ENCODE data around the gene CUBN. TPM values are rescaled to one million over a fixed set of nuclear protein-coding genes. Genes with fewer than 3 reads are reported as not detected.

Gene CUBN
- total RNA-seq, 1 experiment from 2014 or later: 0.80 TPM

DNA sequence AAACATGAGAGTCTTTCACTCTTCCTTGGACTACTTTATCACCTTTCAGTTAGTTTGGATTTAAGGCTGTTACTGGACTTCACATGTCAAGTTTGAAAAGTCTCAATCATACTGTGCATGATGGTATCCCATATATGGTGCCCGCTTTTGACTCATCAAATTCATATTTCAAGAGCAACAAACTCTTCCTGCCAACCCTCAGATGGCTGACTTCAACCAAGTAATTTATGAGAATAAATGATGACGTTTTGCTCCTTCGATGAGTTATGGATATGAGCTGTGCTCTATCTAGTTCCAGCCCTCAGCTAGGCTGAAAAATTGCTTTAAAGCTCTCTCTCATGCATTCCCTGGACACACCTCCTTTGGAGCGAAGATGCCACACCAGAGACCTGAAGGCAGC lies 202.1 kb downstream of the CUBN start:
- ATAC-seq (no peak), DNase-seq (no peak)
- Histone ChIP-seq H3K79me2 (ENCODE audit: low read length) (no peaks in the 10 kb centered on the region), H3K9ac (ENCODE audit: low read length) (no peak overlapping the region), H3K9me2 (replicated peaks; ENCODE audit: low read length) (no peaks in the 10 kb centered on the region), H3K4me2 (ENCODE audit: low read length) (no peak overlapping the region), H4K20me1 (ENCODE audit: low read length) (no peaks in the 10 kb centered on the region), H3F3A (ENCODE audit: low read length, unreplicated experiment) (no peaks in the 10 kb centered on the region), H3K4me1 (ENCODE audit: insufficient read depth, low read length) (no peaks in the 10 kb centered on the region), H3K27me3 (ENCODE audit: low read length) (no peaks in the 10 kb centered on the region), H3K4me3 (ENCODE audit: low read length) (no peak overlapping the region), H3K36me3 (ENCODE audit: low read depth, low read length) (no peaks in the 10 kb centered on the region), H3K27ac (ENCODE audit: low read length) (no peak overlapping the region), H2AFZ (ENCODE audit: low read length) (no peak overlapping the region), H3K9me3 (ENCODE audit: low read length) (no peaks in the 10 kb centered on the region)
- no peak for TF ChIP-seq EZH2phosphoT487 (IDR thresholded peaks at IDR 0.05; ENCODE audit: borderline replicate concordance, low read length)
- TF ChIP-seq EZH2 (IDR thresholded peaks at IDR 0.05; ENCODE audit: low read length, unreplicated experiment): no peak
- TF ChIP-seq, protein P1, sequence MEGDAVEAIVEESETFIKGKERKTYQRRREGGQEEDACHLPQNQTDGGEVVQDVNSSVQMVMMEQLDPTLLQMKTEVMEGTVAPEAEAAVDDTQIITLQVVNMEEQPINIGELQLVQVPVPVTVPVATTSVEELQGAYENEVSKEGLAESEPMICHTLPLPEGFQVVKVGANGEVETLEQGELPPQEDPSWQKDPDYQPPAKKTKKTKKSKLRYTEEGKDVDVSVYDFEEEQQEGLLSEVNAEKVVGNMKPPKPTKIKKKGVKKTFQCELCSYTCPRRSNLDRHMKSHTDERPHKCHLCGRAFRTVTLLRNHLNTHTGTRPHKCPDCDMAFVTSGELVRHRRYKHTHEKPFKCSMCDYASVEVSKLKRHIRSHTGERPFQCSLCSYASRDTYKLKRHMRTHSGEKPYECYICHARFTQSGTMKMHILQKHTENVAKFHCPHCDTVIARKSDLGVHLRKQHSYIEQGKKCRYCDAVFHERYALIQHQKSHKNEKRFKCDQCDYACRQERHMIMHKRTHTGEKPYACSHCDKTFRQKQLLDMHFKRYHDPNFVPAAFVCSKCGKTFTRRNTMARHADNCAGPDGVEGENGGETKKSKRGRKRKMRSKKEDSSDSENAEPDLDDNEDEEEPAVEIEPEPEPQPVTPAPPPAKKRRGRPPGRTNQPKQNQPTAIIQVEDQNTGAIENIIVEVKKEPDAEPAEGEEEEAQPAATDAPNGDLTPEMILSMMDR (conservative IDR thresholded peaks at IDR 0.05; ENCODE audit: low read depth, low read length): no peak
- intact Hi-C loops (cut with micrococcal nuclease): no loop called here
- ChIA-PET CTCF (no interaction called here), POLR2A (ENCODE audit: unreplicated experiment) (no interaction called here)
- no TSS peak for BruUV-seq (replicated peaks)

DNA sequence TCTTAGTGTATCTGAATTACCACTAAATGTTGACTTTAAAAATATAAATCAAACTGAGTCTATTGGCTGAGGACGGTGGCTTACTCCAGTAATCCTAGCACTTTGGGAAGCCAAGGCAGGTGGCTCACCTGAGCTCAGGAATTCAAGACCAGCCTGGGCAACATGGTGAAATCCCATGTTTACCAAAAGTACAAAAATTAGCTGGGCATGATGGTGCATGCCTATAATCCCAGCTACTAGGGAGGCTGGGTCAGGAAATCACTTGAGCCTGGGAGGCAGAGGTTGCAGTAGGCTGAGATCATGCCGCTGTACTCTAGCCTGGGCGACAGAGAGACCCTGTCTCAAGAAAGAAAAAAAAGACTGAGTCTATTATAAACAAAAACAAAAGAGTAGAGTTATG lies 205.9 kb downstream of the CUBN start:
- Histone ChIP-seq H3K79me2 (ENCODE audit: low read length) (no peaks in the 10 kb centered on the region), H4K20me1 (ENCODE audit: low read length) (no peaks in the 10 kb centered on the region), H3K27ac (ENCODE audit: low read length) (no peak overlapping the region), H3F3A (ENCODE audit: low read length, unreplicated experiment) (no peaks in the 10 kb centered on the region), H3K9me3 (ENCODE audit: low read length) (no peaks in the 10 kb centered on the region), H2AFZ (ENCODE audit: low read length) (no peak overlapping the region), H3K9ac (ENCODE audit: low read length) (no peak overlapping the region), H3K4me1 (ENCODE audit: insufficient read depth, low read length) (no peaks in the 10 kb centered on the region), H3K9me2 (replicated peaks; ENCODE audit: low read length) (no peaks in the 10 kb centered on the region), H3K27me3 (ENCODE audit: low read length) (no peaks in the 10 kb centered on the region), H3K4me2 (ENCODE audit: low read length) (no peak overlapping the region), H3K36me3 (ENCODE audit: low read depth, low read length) (no peaks in the 10 kb centered on the region), H3K4me3 (ENCODE audit: low read length) (no peak overlapping the region)
- no peak for DNase-seq
- intact Hi-C loops (cut with micrococcal nuclease): no loop called here
- ChIA-PET CTCF (no interaction called here), POLR2A (ENCODE audit: unreplicated experiment) (no interaction called here)
- TF ChIP-seq, protein P1 (conservative IDR thresholded peaks at IDR 0.05; ENCODE audit: low read depth, low read length): no peak
- TF ChIP-seq EZH2 (IDR thresholded peaks at IDR 0.05; ENCODE audit: low read length, unreplicated experiment): no peak
- no TSS peak for BruUV-seq (replicated peaks)
- no peak for ATAC-seq

DNA sequence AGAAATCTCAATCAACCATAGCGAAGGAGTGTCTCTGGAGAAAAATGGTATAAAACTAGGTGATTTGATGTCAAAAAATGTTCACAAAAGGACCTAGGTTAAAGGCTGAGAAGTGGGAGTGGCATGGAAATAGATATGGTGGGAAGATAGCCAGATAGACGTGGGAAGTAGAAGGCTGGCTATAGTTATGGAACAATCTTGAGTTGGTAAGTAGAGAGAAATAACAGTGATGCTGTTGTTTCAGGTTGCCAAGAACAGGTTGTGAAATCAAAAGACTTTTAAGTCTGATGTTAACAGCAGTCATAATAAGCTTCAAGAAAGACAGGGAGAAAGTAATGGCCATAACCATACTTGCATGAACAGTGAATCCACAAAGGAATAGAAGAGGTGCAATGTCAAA lies 206.3 kb downstream of the CUBN start:
- ChIA-PET CTCF (no interaction called here), POLR2A (ENCODE audit: unreplicated experiment) (no interaction called here)
- TF ChIP-seq EZH2phosphoT487 (IDR thresholded peaks at IDR 0.05; ENCODE audit: borderline replicate concordance, low read length): no peak
- TF ChIP-seq, protein P1 (conservative IDR thresholded peaks at IDR 0.05; ENCODE audit: low read depth, low read length): no peak
- Histone ChIP-seq H3K4me2 (ENCODE audit: low read length) (no peak overlapping the region), H3K4me3 (ENCODE audit: low read length) (no peak overlapping the region), H4K20me1 (ENCODE audit: low read length) (no peaks in the 10 kb centered on the region), H3K27me3 (ENCODE audit: low read length) (no peaks in the 10 kb centered on the region), H3K79me2 (ENCODE audit: low read length) (no peaks in the 10 kb centered on the region), H3K27ac (ENCODE audit: low read length) (no peak overlapping the region), H3K9me3 (ENCODE audit: low read length) (no peaks in the 10 kb centered on the region), H3K36me3 (ENCODE audit: low read depth, low read length) (no peaks in the 10 kb centered on the region), H2AFZ (ENCODE audit: low read length) (no peak overlapping the region), H3F3A (ENCODE audit: low read length, unreplicated experiment) (no peaks in the 10 kb centered on the region), H3K4me1 (ENCODE audit: insufficient read depth, low read length) (no peaks in the 10 kb centered on the region), H3K9ac (ENCODE audit: low read length) (no peak overlapping the region), H3K9me2 (replicated peaks; ENCODE audit: low read length) (no peaks in the 10 kb centered on the region)
- no TSS peak for BruUV-seq (replicated peaks)
- ATAC-seq: no peak
- intact Hi-C loops (cut with micrococcal nuclease): no loop called here
- no peak for DNase-seq
